Measurements from ENCODE around the gene STRN4.
"Not testable (repeated sequence)": the region's sequence is repeated elsewhere in the genome, so short reads cannot be mapped to it uniquely, and the experiment has no call there.

Gene STRN4

GRCh38 chr19:46712768-46713338, 33.4 kb downstream of the STRN4 start:
- DNase-seq (ENCODE audit: low read depth in 2 of 2) = not testable (repeated sequence)

- no peak for DNase-seq (ENCODE audit: low read depth in 2 of 2)
Measured at GRCh38 chr19:46710687-46711086, 35.6 kb downstream of the STRN4 start.

GRCh38 chr19:46704379-46705076, 41.7 kb downstream of the STRN4 start:
- peak; percentile 9 to 14 for DNase-seq (ENCODE audit: low read depth in 2 of 2)

GRCh38 chr19:46700704-46701103, 45.5 kb downstream of the STRN4 start:
- DNase-seq (ENCODE audit: low read depth in 2 of 2) = no peak

- DNase-seq (ENCODE audit: low read depth in 2 of 2) = no peak
Measured at GRCh38 chr19:46698395-46699321, 47.6 kb downstream of the STRN4 start.

DNA sequence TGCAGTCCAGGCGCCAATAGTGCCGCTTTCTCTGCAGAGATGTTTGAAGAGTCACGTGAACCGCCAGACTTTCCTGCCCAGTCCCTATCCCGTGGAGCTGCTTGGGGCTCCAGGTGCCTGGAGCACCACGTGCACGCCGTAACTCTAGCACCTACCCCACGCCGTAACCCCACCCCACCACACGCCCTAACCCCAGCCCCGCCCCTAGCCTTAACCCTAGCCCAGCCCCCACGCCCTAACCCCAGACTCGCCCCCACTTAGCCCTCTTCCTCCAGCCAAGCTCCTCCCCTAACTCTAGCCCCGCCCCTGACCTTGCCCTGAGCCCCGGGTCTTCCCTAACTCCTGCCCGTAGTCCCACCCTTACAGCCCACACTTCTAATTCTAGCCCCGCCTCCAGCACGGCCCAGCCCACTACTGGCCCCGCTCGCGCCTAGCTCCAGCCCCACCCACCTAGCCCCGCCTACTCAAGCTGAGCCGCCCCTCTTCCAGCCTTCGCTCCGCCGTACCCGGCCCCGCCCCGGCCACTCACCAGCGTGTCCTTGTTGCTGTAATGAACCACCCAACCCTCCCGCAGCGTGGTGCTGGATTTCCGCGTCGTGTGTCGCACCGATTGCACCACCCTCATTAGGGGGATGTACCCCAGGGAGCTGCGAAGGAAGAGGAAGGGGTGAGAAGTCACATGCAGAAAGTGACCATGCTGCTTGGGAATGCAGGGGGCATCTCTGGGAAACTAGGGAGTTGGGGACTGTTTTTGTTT, 48.9 kb downstream of the STRN4 start:
- DNase-seq (ENCODE audit: low read depth in 2 of 2) = peak; percentile 29 to 36

DNA sequence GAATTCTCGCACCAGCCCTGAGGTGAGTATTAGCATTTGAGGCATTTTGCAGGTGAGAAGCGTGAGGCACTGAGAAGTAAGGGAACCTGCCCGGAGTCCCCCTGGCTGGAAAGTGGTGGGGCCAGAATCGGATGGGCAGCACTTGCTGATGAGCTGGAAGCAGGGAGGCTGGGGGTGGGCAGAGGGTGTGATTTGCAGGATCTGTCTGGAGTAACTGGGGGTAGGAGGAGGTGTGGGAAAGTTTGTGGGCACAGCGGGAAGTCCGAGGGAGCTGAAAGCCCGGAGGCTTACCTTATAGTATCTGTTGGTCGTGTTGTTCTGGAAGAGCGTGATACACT, 49.4 kb downstream of the STRN4 start:
- no peak for DNase-seq (ENCODE audit: low read depth in 2 of 2)

GRCh38 chr19:46696052-46696451, 50.2 kb downstream of the STRN4 start:
- DNase-seq (ENCODE audit: low read depth in 2 of 2) = no peak

DNA sequence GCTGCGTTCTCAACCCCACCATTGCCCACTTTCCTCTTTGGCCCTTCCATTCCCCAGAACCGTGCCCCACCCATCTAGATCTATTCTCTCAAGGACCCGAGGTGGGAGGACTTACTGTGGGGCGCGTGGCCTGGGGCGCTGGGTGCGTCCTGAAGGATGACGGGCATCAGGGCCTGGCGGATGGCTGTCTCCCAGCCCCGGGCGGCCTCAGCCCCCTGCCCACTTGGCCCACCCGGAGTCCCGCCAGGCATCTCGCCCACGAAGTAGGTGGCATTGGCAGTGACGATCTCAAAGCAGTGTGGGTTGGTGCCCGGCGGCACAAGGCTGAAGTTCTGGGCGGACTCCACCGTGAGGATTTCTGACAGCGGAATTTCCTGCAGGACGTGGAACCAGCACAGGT, 52.5 kb downstream of the STRN4 start:
- no peak for DNase-seq (ENCODE audit: low read depth in 2 of 2)

DNA sequence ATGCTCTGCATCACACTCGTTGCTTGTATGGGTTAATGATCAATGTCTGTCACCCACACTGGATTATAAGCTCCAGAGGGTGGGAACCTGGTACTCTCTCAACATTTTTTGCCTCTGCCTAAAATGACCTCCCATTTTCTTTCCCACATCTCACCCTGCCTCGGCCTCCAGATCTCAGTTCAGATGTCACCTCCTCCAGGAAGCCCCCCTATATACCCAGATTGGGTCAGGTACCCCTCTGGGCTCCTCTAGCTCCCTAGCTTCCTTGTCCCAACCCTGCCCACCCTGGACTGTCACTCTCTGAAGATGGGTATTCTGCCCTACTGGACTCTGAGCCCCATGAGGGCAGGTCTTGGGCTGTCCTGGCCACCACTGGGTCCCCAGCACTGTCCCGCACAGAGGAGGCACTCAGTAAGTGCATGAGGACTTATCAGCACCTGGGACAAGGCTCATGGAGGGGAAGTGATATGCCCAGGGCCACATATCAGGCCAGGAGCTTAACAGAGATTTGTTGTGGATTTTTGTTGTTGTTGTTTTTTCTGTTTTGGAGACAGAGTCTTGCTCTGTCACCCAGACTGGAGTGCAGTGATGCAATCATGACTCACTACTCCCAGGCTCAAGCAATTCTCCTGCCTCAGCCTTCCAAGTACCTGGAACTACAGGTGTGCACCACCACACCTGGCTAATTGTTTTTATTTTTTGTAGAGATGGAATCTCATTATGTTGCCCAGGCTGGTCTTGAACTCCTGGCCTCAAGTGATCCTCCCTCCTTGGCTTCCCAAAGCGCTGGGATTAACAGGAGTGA, 53.1 kb downstream of the STRN4 start:
- no peak for DNase-seq (ENCODE audit: low read depth in 2 of 2)

GRCh38 chr19:46691948-46692347, 54.3 kb downstream of the STRN4 start:
- DNase-seq (ENCODE audit: low read depth in 2 of 2) = no peak

DNA sequence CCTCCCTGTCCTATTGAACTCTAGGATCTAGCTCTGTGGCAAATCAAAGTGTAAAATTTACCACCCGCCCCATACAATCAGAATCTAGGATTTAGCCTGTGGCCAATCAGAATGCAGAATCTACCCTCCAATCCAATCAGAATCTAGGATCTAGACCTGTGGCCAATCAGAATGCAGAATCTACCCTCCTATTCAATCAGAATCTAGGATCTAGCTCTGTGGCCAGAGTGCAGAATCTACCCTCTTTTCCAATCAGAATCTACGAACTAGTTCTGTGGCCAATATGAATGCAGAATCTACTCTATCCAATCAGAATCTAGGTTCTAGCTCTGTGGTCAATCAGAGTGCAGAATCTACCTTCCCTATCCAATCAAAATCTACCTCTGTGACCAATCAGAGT, 55.1 kb downstream of the STRN4 start:
- no peak for DNase-seq (ENCODE audit: low read depth in 2 of 2)

DNA sequence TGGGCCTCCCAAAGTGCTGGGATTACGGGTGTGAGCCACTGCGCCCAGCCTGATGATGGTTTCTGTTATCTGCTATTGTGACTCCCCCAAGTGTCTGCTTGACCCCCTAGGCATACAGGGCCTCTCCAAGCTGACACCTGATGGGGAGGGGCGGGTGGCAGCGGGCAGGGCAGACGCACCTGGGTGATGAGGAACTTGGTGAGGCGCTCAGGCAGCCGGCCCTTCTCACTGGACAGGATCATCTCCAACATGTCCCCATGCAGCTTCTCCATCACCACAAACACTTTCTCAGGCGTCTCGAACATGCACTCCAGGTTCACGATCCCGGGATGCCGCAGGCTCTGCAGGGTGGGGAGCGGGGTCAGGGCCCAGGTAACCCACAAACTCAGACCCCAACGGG, 56.9 kb downstream of the STRN4 start:
- no peak for DNase-seq (ENCODE audit: low read depth in 2 of 2)

DNA sequence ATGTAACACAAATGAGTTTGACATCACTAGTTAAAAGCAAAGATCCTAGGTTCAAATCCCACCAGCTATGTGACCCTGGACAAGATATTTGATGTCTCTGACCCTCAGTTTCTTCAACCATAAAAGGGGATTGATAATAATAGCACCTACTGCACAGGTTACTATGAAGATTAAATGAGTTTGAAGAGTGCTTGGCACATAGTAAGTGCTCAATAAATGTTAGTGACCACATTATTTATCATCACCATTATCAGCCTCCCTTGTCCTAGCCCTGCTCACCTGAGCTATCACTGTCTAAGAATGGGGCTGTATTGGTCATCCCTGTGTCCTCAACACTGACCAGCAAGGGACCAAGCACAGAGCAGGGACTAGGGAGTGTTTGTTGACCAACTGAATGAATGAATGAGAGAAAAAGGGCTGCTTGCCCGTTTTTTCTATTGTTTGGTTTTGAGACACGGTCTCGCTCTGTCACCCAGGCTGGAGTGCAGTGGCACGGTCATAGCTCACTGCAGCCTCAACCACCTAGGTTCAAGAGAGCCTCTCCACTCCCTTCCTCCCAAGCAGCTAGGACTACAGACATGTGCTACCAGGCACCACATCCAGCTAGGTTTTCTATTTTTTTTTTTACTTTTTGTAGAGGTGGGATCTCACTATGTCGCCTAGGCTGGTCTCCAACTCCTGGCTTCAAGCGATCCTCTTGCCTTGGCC, 58.7 kb downstream of the STRN4 start:
- no peak for DNase-seq (ENCODE audit: low read depth in 2 of 2)

- no peak for DNase-seq (ENCODE audit: low read depth in 2 of 2)
Measured at GRCh38 chr19:46685189-46685588, 61.1 kb downstream of the STRN4 start.

GRCh38 chr19:46678110-46678732, 68.0 kb downstream of the STRN4 start:
- no peak for DNase-seq (ENCODE audit: low read depth in 2 of 2)

DNA sequence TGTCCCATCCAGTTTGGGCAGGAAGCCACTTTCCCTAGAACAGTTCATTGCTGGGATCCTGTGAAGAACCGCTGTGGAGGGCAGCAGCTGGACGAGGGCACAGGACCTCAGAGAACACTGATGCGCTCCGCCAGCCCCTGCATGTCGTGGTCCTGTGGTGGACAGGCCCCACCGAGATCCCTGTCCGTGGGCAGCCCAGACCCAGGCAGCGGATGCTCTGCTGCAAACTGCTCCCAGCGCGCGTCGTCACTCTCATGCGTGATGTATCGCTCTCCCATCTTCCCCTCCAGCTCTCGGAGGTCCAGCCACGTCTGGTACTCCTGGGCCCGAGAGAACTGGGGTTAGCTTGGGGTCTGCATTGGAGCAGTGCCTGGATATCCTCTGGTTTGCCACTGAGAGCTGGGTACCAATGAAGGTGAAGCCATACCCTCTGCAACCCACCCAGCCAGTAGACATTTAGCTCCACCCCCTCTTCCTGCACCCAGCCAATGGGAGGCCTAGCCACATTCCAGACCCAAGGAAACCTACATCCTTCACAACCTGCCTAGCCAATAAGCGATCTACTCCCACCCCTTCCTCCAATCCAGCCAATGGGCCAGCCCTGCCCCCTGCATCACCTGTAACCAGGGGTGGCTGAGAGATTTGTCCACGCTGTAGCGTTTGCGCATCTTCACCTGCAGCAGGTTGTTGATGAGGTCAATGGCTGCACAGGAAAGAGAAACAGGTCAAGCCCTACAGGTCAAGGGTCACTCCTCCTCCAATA, 71.7 kb downstream of the STRN4 start:
- no peak for DNase-seq (ENCODE audit: low read depth in 2 of 2)

GRCh38 chr19:46670813-46671212, 75.4 kb downstream of the STRN4 start:
- DNase-seq (ENCODE audit: low read depth in 2 of 2) = no peak

Measured in fibroblast of skin of left quadriceps (primary cell).